ENCODE results near the gene PHLPP1.

PHLPP1 gene

DNA sequence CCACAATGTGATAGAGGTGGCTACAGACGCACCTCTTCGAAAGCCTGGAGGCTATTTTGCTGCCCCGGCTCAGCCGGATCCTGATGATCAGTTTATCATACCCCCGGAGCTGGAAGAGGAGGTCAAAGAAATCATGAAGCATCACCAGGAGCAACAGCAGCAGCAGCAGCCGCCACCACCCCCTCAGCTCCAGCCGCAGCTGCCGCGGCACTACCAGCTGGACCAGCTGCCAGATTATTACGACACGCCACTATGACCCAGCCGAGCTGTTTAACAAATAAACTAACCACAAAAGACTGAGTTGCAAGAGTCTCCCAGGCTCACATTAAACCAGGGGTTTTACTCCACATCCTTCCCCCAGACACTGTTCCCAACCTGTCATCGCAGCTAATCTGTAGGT lies 263.8 kb downstream of the PHLPP1 start:
- peak; percentile 40 for DNase-seq (ENCODE audit: low read depth, low spot score)
- no peak overlapping the region for H3K4me3 ChIP-seq (ENCODE audit: low read depth, low read length)
- ChIA-PET POLR2A (no interaction called here), CTCF (interaction anchor here (2.8 to 6.4 kb wide), 4 partner anchors 19 to 393 kb away, joined by 9 to 243 read pairs (median 40); partner anchors contain the start of gene PHLPP1)
- TF ChIP-seq CTCF (IDR thresholded peaks at IDR 0.05; ENCODE audit: insufficient read depth, low read length, missing control alignments), result no peak

GRCh38 chr18:62979900-62980299 lies 264.6 kb downstream of the PHLPP1 start:
- no peak for TF ChIP-seq CTCF (IDR thresholded peaks at IDR 0.05; ENCODE audit: insufficient read depth, low read length, missing control alignments)
- ChIA-PET POLR2A (no interaction called here), CTCF (interaction anchor here (0.6 to 6.4 kb wide), 7 partner anchors 20 to 459 kb away, joined by 3 to 243 read pairs (median 14); partner anchors contain the start of gene PHLPP1)
- no peak for DNase-seq (ENCODE audit: low read depth, low spot score)
- no peak overlapping the region for H3K4me3 ChIP-seq (ENCODE audit: low read depth, low read length)

DNA sequence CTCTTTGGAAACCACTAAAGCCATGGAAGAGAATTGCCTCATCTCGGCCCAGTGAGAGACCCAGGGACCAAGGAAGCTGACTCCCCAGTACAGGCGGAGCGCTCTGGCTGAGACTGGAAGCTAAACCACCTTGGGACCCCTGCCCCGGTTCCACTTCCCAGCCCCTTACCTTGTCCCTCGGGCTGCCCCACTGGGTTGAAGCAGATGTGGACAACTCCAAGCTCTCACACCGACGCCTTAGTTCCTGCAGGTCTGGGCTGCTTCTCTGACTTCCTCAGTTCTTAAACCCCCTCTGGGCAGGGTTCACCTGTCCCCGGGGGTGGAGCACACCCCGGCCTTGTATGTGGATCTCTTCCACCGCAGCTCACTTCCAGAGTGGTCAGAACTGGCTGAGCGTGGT lies 266.2 kb downstream of the PHLPP1 start:
- no peak for DNase-seq (ENCODE audit: low read depth, low spot score)
- CTCF ChIA-PET, result interaction anchor here (0.9 to 6.4 kb wide), 34 partner anchors 12 to 556 kb away, joined by 3 to 243 read pairs (median 5); partner anchors contain the start of gene PHLPP1
- no peak for TF ChIP-seq CTCF (IDR thresholded peaks at IDR 0.05; ENCODE audit: insufficient read depth, low read length, missing control alignments)
- POLR2A ChIA-PET, result no interaction called here
- no peak overlapping the region for H3K4me3 ChIP-seq (ENCODE audit: low read depth, low read length)

GRCh38 chr18:62982600-62983251 lies 267.4 kb downstream of the PHLPP1 start:
- ChIA-PET POLR2A (no interaction called here), CTCF (interaction anchor here (0.6 to 6.4 kb wide), 55 partner anchors 10 to 770 kb away, joined by 3 to 243 read pairs (median 4); partner anchors contain the start of gene PHLPP1)
- peak; percentile 67 for TF ChIP-seq CTCF (IDR thresholded peaks at IDR 0.05; ENCODE audit: insufficient read depth, low read length, missing control alignments)
- no peak for DNase-seq (ENCODE audit: low read depth, low spot score)
- H3K4me3 ChIP-seq (ENCODE audit: low read depth, low read length), result peak overlapping the region; percentile 12; the same call in 1 of the 2 replicates

DNA sequence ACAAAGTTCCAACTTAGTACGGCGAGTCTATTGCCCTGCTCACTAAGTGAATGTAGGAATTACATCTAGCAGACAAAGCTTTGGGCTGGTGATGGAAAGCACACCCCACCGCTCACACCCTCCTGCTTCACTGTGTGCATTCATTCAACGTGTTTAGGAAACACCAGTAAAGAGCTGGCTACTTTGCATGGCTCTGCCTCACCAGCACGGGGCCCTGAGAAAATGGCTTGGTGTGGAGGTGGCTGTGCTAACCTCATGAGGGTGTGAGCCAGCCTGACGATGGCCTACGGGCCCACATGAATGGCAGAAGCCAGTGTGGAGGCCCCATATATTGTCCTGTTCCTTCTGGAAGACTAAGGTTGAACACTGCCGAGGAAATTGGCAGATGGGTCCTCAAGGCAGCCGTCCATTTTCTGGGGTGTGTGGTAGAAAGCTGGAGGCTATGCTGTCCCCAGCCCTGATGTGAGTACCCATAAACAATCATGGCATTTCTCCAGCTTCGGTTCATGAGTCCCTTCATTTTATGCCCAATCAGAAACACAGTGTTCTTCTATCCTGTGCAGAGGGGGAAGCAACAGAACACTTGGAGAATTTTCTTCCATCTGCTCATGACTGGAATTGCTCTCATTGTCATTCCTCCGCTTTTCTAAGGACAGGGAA lies 269.4 kb downstream of the PHLPP1 start:
- H3K4me3 ChIP-seq (ENCODE audit: low read depth, low read length), result no peak overlapping the region
- TF ChIP-seq CTCF (IDR thresholded peaks at IDR 0.05; ENCODE audit: insufficient read depth, low read length, missing control alignments), result no peak
- ChIA-PET CTCF (interaction anchor here (0.8 to 4.1 kb wide), 7 partner anchors 10 to 400 kb away, joined by 3 to 47 read pairs (median 5); partner anchors contain the start of gene PHLPP1), POLR2A (no interaction called here)
- no peak for DNase-seq (ENCODE audit: low read depth, low spot score)

GRCh38 chr18:62986490-62986889 lies 271.1 kb downstream of the PHLPP1 start:
- POLR2A ChIA-PET, result no interaction called here
- CTCF ChIA-PET, result interaction anchor here (4.1 kb wide), 1 partner anchor 401 kb away, joined by 47 read pairs; no protein-coding TSS in a partner anchor
- no peak for TF ChIP-seq CTCF (IDR thresholded peaks at IDR 0.05; ENCODE audit: insufficient read depth, low read length, missing control alignments)
- H3K4me3 ChIP-seq (ENCODE audit: low read depth, low read length), result no peak overlapping the region
- no peak for DNase-seq (ENCODE audit: low read depth, low spot score)

All from AG04449 (cell line).